ENCODE results near the gene COP1. TPM values are rescaled to one million over a fixed set of nuclear protein-coding genes. Genes with fewer than 3 reads are reported as not detected.

The COP1 gene
- total and polyA plus RNA-seq, 10 of the 15 experiments (the other 5 are each of a cell fraction or from before 2014, with no cell fraction given) = 17.7 to 49.9 (median 38.7) TPM

- Histone ChIP-seq H3K79me2 (ENCODE audit: control insufficient read depth, insufficient read depth, low read length) (peaks cover 96% of the 10 kb centered on the region), H3K4me3 (no peak overlapping the region), H3K27ac (ENCODE audit: control insufficient read depth, insufficient read depth) (no peak overlapping the region), H3K4me2 (ENCODE audit: control insufficient read depth, insufficient read depth) (0 out of 2 replicates have a peak overlapping the region, but pooled peaks have one; percentile 30), H3K9ac (ENCODE audit: control insufficient read depth, insufficient read depth, low read length) (no peak overlapping the region), H3K36me3 (ENCODE audit: control insufficient read depth in 2 of 2, insufficient read depth in 2 of 2, low read length in 1 of 2) (no peaks in the 10 kb centered on the region), H4K20me1 (ENCODE audit: control insufficient read depth, insufficient read depth) (no peaks in the 10 kb centered on the region; the same call in 1 of the 2 replicates), H3K9me3 (replicated peaks; ENCODE audit: control insufficient read depth, insufficient read depth, low read length) (no peaks in the 10 kb centered on the region; the same call in 1 of the 3 replicates), H2AFZ (ENCODE audit: control insufficient read depth, low read depth, low read length) (no peak overlapping the region), H3K27me3 (replicated peaks in 1 of 2; ENCODE audit: control insufficient read depth in 2 of 2, insufficient read depth in 2 of 2, low read length in 1 of 2) (no peaks in the 10 kb centered on the region), H3K4me1 (ENCODE audit: control insufficient read depth, insufficient read depth, low read length) (peaks cover 3% of the 10 kb centered on the region; the same call in 1 of the 2 replicates)
- ChIA-PET POLR2A (no interaction called here), RAD21 (ENCODE audit: unreplicated experiment) (no interaction called here), SMC1A (ENCODE audit: uncharacterized antibody, unreplicated experiment) (interaction anchor here (1.0 to 2.7 kb wide), 2 partner anchors 8 to 14 kb away, joined by 3 to 16 read pairs; no protein-coding TSS in a partner anchor), CTCF (interaction anchor here (0.7 kb wide), 1 partner anchor 83 kb away, joined by 4 read pairs; no protein-coding TSS in a partner anchor)
- no peak for DNase-seq (ENCODE audit: low read depth, low spot score)
- intact Hi-C loops (cut with micrococcal nuclease; ENCODE audit: unreplicated experiment) (no loop called here), in situ Hi-C loops (cut with MboI) (no loop called here)
- FAIRE-seq = no peak
- no peak for ATAC-seq
- no TSS peak for BruUV-seq (replicated peaks)
- TF ChIP-seq BCL3 (IDR thresholded peaks at IDR 0.05; ENCODE audit: borderline replicate concordance, insufficient read depth, low read depth, low read length, poor library complexity, severe bottlenecking) (no peak), EED (IDR thresholded peaks at IDR 0.05; ENCODE audit: low read depth) (no peak), ATF7 (IDR thresholded peaks at IDR 0.05; ENCODE audit: low read depth) (0 out of 2 replicates have a peak, but pooled peaks have one; percentile 23)
Observed at GRCh38 chr1:176201568-176201967, 5.5 kb downstream of the COP1 start.

- H3K9me3 ChIP-seq (replicated peaks; ENCODE audit: control insufficient read depth, insufficient read depth, low read length) = no peaks in the 10 kb centered on the region; the same call in 1 of the 3 replicates
- H3K27ac ChIP-seq (ENCODE audit: control insufficient read depth, insufficient read depth) = no peak overlapping the region
- peak overlapping the region; percentile 54 for H3K4me2 ChIP-seq (ENCODE audit: control insufficient read depth, insufficient read depth)
- no peak for DNase-seq (ENCODE audit: low read depth, low spot score)
- peaks cover 96% of the 10 kb centered on the region for H3K79me2 ChIP-seq (ENCODE audit: control insufficient read depth, insufficient read depth, low read length)
- H3K4me3 ChIP-seq = no peak overlapping the region
- H2AFZ ChIP-seq (ENCODE audit: control insufficient read depth, low read depth, low read length) = no peak overlapping the region
- no peak for TF ChIP-seq ASH2L (IDR thresholded peaks at IDR 0.05; ENCODE audit: borderline replicate concordance, low read depth)
- TF ChIP-seq GATAD2B (conservative IDR thresholded peaks at IDR 0.05; ENCODE audit: low read depth) = no peak
- TF ChIP-seq ZNF24 (IDR thresholded peaks at IDR 0.05) = peak; percentile 52; the same call in 1 of the 2 replicates
- TF ChIP-seq SREBF2 (IDR thresholded peaks at IDR 0.05; ENCODE audit: low read length) = no peak
- no peak for TF ChIP-seq ATF2 (IDR thresholded peaks at IDR 0.05; ENCODE audit: low read length)
- 6% methylated on average over 1 of the region's 1 CpG for WGBS (ENCODE audit: insufficient coverage, insufficient replicate concordance, low lambda C conversion rate, missing lambda C conversion rate)
- H3K27me3 ChIP-seq (replicated peaks in 1 of 2; ENCODE audit: control insufficient read depth in 2 of 2, insufficient read depth in 2 of 2, low read length in 1 of 2) = no peaks in the 10 kb centered on the region
- ChIA-PET POLR2A (no interaction called here), RAD21 (ENCODE audit: unreplicated experiment) (no interaction called here), SMC1A (ENCODE audit: uncharacterized antibody, unreplicated experiment) (interaction anchor here (1.0 kb wide), 1 partner anchor 97 kb away, joined by 3 read pairs; no protein-coding TSS in a partner anchor), CTCF (no interaction called here)
- intact Hi-C loops (cut with micrococcal nuclease; ENCODE audit: unreplicated experiment) (no loop called here), in situ Hi-C loops (cut with MboI) (no loop called here)
- no TSS peak for BruUV-seq (replicated peaks)
- H4K20me1 ChIP-seq (ENCODE audit: control insufficient read depth, insufficient read depth) = no peaks in the 10 kb centered on the region; the same call in 1 of the 2 replicates
- no peaks in the 10 kb centered on the region for H3K36me3 ChIP-seq (ENCODE audit: control insufficient read depth in 2 of 2, insufficient read depth in 2 of 2, low read length in 1 of 2)
- FAIRE-seq = peak; percentile 52
- peaks cover 3% of the 10 kb centered on the region; the same call in 1 of the 2 replicates for H3K4me1 ChIP-seq (ENCODE audit: control insufficient read depth, insufficient read depth, low read length)
- no peak overlapping the region for H3K9ac ChIP-seq (ENCODE audit: control insufficient read depth, insufficient read depth, low read length)
- peak; percentile 49 for ATAC-seq
Observed at GRCh38 chr1:176199707-176200106, 7.4 kb downstream of the COP1 start.
